Subcutaneous abdominal adipose tissue (tissue), 5 donors: ENCODE measurements around the gene S1PR2.

Source experiments
- H3K27ac ChIP-seq: one replicate; pipeline ENCODE4 v1.7.0; 2013; ENCODE audit warnings: low read depth, mild to moderate bottlenecking, inconsistent platforms, low read length, moderate library complexity
- H3K27me3 ChIP-seq, 5 donors: one replicate each; pipeline ENCODE4 v1.7.0; 2013; ENCODE audit warnings: low read length in 5 of 5, inconsistent platforms in 1 of 5; ENCODE audit not compliant: control insufficient read depth in 5 of 5, insufficient read depth in 4 of 5
- H3K36me3 ChIP-seq, 5 donors: one replicate each; pipeline ENCODE4 v1.7.0; 2013; ENCODE audit warnings: low read length in 5 of 5; ENCODE audit not compliant: control insufficient read depth in 5 of 5, insufficient read depth in 5 of 5
- H3K4me1 ChIP-seq, 5 donors: one replicate each; pipeline ENCODE4 v1.7.0; 2013; ENCODE audit warnings: low read length in 5 of 5, mild to moderate bottlenecking in 3 of 5, moderate library complexity in 1 of 5; ENCODE audit not compliant: control insufficient read depth in 5 of 5, insufficient read depth in 5 of 5
- H3K4me3 ChIP-seq, 5 donors: one replicate each; pipeline ENCODE4 v1.7.0; 2013; ENCODE audit warnings: low read length in 5 of 5, low read depth in 1 of 5
- H3K9ac ChIP-seq, 5 donors: one replicate each; pipeline ENCODE4 v1.7.0; 2013; ENCODE audit warnings: low read length in 5 of 5, mild to moderate bottlenecking in 4 of 5, moderate library complexity in 3 of 5
- H3K9me3 ChIP-seq, 5 donors: one replicate each; pipeline ENCODE4 v1.7.0; 2013; ENCODE audit warnings: low read length in 5 of 5; ENCODE audit not compliant: control insufficient read depth in 5 of 5
- donor health status: healthy.
- donor health status: healthy.
- donor health status: healthy.
- donor health status: healthy.
- donor health status: healthy.

Gene S1PR2

GRCh38 chr19:10269333-10270179 lies 38.4 kb upstream of the S1PR2 start:
- Histone ChIP-seq H3K4me3 (peak overlapping the region in 4 of 5 donors; percentile 61 to 82 (median 78)), H3K9ac (peak overlapping the region; percentile 70 to 87 (median 83)), H3K27ac (peak overlapping the region; percentile 88), H3K27me3 (peaks cover 0 to 20% (median 0%) of the 10 kb centered on the region in 5 donors), H3K4me1 (peaks cover 21 to 53% (median 35%) of the 10 kb centered on the region in 5 donors), H3K36me3 (peaks cover 0 to 8% (median 2%) of the 10 kb centered on the region in 5 donors), H3K9me3 (peaks cover 0 to 3% (median 0%) of the 10 kb centered on the region in 5 donors)

GRCh38 chr19:10268071-10268470 lies 36.9 kb upstream of the S1PR2 start:
- Histone ChIP-seq H3K4me1 (peaks cover 21 to 53% (median 35%) of the 10 kb centered on the region in 5 donors), H3K27me3 (peaks cover 0 to 20% (median 0%) of the 10 kb centered on the region in 5 donors), H3K36me3 (peaks cover 0 to 8% (median 0%) of the 10 kb centered on the region in 5 donors), H3K27ac (peak overlapping the region; percentile 88), H3K9me3 (peaks cover 0 to 3% (median 0%) of the 10 kb centered on the region in 5 donors), H3K4me3 (peak overlapping the region in 3 of 5 donors; percentile 13 to 42 (median 21)), H3K9ac (peak overlapping the region in 2 of 5 donors; percentile 16 to 78)

GRCh38 chr19:10266706-10267105 lies 35.6 kb upstream of the S1PR2 start:
- Histone ChIP-seq H3K36me3 (peaks cover 0 to 4% (median 0%) of the 10 kb centered on the region in 5 donors), H3K27me3 (peaks cover 0 to 20% (median 0%) of the 10 kb centered on the region in 5 donors), H3K4me1 (peaks cover 18 to 40% (median 28%) of the 10 kb centered on the region in 5 donors), H3K27ac (no peak overlapping the region), H3K4me3 (no peak overlapping the region), H3K9me3 (peaks cover 0 to 3% (median 0%) of the 10 kb centered on the region in 5 donors), H3K9ac (no peak overlapping the region)

GRCh38 chr19:10262771-10263170 lies 31.6 kb upstream of the S1PR2 start:
- Histone ChIP-seq H3K9me3 (no peaks in the 10 kb centered on the region), H3K36me3 (peaks cover 0 to 18% (median 15%) of the 10 kb centered on the region in 5 donors), H3K27me3 (no peaks in the 10 kb centered on the region), H3K4me3 (no peak overlapping the region), H3K27ac (no peak overlapping the region), H3K4me1 (peaks cover 0 to 9% (median 0%) of the 10 kb centered on the region in 5 donors), H3K9ac (no peak overlapping the region)

GRCh38 chr19:10260141-10260584 lies 29.0 kb upstream of the S1PR2 start:
- Histone ChIP-seq H3K4me1 (peaks cover 0 to 4% (median 0%) of the 10 kb centered on the region in 5 donors), H3K27ac (no peak overlapping the region), H3K9me3 (no peaks in the 10 kb centered on the region), H3K9ac (no peak overlapping the region), H3K27me3 (no peaks in the 10 kb centered on the region), H3K4me3 (no peak overlapping the region), H3K36me3 (peaks cover 0 to 38% (median 38%) of the 10 kb centered on the region in 5 donors)

- H3K27ac ChIP-seq: no peak overlapping the region
- peaks cover 0 to 46% (median 44%) of the 10 kb centered on the region in 5 donors for H3K36me3 ChIP-seq
- peaks cover 0 to 4% (median 0%) of the 10 kb centered on the region in 5 donors for H3K4me1 ChIP-seq
- H3K9me3 ChIP-seq: no peaks in the 10 kb centered on the region
- H3K9ac ChIP-seq: no peak overlapping the region
- no peaks in the 10 kb centered on the region for H3K27me3 ChIP-seq
- no peak overlapping the region for H3K4me3 ChIP-seq
These were observed 28.2 kb upstream of the S1PR2 start for GRCh38 chr19:10259162-10259905.

GRCh38 chr19:10258080-10258710 lies 27.1 kb upstream of the S1PR2 start:
- Histone ChIP-seq H3K27ac (no peak overlapping the region), H3K4me3 (no peak overlapping the region), H3K4me1 (peaks cover 0 to 4% (median 0%) of the 10 kb centered on the region in 5 donors), H3K9ac (no peak overlapping the region), H3K9me3 (no peaks in the 10 kb centered on the region), H3K27me3 (no peaks in the 10 kb centered on the region), H3K36me3 (peaks cover 0 to 50% (median 49%) of the 10 kb centered on the region in 5 donors)

GRCh38 chr19:10256970-10257615 lies 26.0 kb upstream of the S1PR2 start:
- Histone ChIP-seq H3K4me1 (peaks cover 0 to 13% (median 10%) of the 10 kb centered on the region in 5 donors), H3K9me3 (no peaks in the 10 kb centered on the region), H3K27me3 (no peaks in the 10 kb centered on the region), H3K4me3 (no peak overlapping the region), H3K36me3 (peaks cover 0 to 50% (median 49%) of the 10 kb centered on the region in 5 donors), H3K9ac (no peak overlapping the region), H3K27ac (no peak overlapping the region)

- no peak overlapping the region for H3K27ac ChIP-seq
- no peak overlapping the region for H3K9ac ChIP-seq
- H3K27me3 ChIP-seq: no peaks in the 10 kb centered on the region
- peaks cover 0 to 50% (median 49%) of the 10 kb centered on the region in 5 donors for H3K36me3 ChIP-seq
- no peaks in the 10 kb centered on the region for H3K9me3 ChIP-seq
- H3K4me3 ChIP-seq: no peak overlapping the region
- peaks cover 0 to 15% (median 10%) of the 10 kb centered on the region in 5 donors for H3K4me1 ChIP-seq
These were observed 25.4 kb upstream of the S1PR2 start for GRCh38 chr19:10256551-10256950.
